Stomach (tissue), 4 donors: ENCODE results near the gene KIAA1217.

Experiments
- CTCF ChIP-seq, 7 experiments: fragments of 450-650 bp in 4 of 7; fragments of 200-600 bp in 3 of 7; sonication (generic) in 3 of 7; IDR thresholded peaks; one replicate each; pipeline ENCODE4 v1.5.1; 2016 to 2019; ENCODE audit warnings: antibody characterized with exemption in 7 of 7, control low read depth in 2 of 7, mild to moderate bottlenecking in 1 of 7
- EP300 ChIP-seq: sonication (generic); formaldehyde crosslinking; IDR thresholded peaks from one replicate; pipeline ENCODE4 v1.6.1; 2017; ENCODE audit warnings: antibody characterized with exemption
- POLR2A ChIP-seq, 4 donors: fragments of 450-650 bp; IDR thresholded peaks; one replicate each; pipeline ENCODE4 v1.6.1; 2016; ENCODE audit warnings: antibody characterized with exemption in 4 of 4, control low read depth in 2 of 4, mild to moderate bottlenecking in 1 of 4, moderate library complexity in 1 of 4
- POLR2AphosphoS5 ChIP-seq, 3 donors: sonication (generic); formaldehyde crosslinking; IDR thresholded peaks; one replicate each; pipeline ENCODE4 v1.6.1; 2016; ENCODE audit warnings: antibody characterized with exemption in 3 of 3

GRCh38 chr10:24209946-24210491 is 1.1 kb downstream of the KIAA1217 start:
- TF ChIP-seq POLR2AphosphoS5 (IDR thresholded peaks at IDR 0.05), result peak in 1 of 3 donors; percentile 20
- no peak for TF ChIP-seq CTCF (IDR thresholded peaks at IDR 0.05)
- TF ChIP-seq EP300, result no peak
- TF ChIP-seq POLR2A (IDR thresholded peaks at IDR 0.05), result no peak
